Measurements from ENCODE around the gene SPAG16.

- TF ChIP-seq CTCF (IDR thresholded peaks at IDR 0.05; ENCODE audit: insufficient read depth, low read depth, low read length) (no peak), EZH2 (IDR thresholded peaks at IDR 0.05; ENCODE audit: insufficient read depth, low read length) (no peak)
Observed at GRCh38 chr2:213627054-213627710, 342.9 kb downstream of the SPAG16 start.

Measured in astrocyte (in vitro differentiated cells and primary cell).